Measurements from ENCODE around the gene SUSD1. TPM values are rescaled to one million over a fixed set of nuclear protein-coding genes. Genes with fewer than 3 reads are reported as not detected.

SUSD1 gene
- total and polyA plus RNA-seq, 9 of the 15 experiments (the other 6 are each of a cell fraction or from before 2014, with no cell fraction given), result 10.9 to 44.4 (median 36.1) TPM

DNA sequence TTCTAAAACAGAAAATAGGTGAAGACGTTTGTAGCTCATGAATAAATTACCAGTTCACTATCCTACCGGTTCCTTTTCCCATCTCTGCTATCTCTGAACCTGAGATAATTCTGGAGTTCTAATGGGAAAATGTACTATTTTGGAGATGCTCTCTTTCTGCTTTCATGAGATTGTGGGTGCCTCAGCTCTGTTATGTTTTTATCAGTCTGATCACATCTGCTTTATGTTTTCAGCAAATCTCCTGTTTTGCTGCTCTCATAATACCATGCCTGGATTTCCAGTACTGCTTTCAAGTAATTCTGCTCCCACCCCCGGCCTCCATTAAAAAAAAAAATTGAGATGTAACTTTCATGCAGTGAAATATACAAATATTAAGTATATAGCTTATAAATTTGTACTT is 9.1 kb upstream of the SUSD1 start:
- ChIA-PET POLR2A (interaction anchor here (0.6 to 1.7 kb wide), 2 partner anchors 11 to 100 kb away, joined by 5 to 9 read pairs; no protein-coding TSS in a partner anchor), CTCF (ENCODE audit: low intra/inter-chr PET ratio) (no interaction called here)
- DNase-seq (ENCODE audit: extremely low read depth in 1 of 4, low spot score in 3 of 4) (peak in 1 of 4 experiments; percentile 45), FAIRE-seq (no peak), ATAC-seq (no peak)
- no TSS peak for BruUV-seq (replicated peaks)
- Histone ChIP-seq H3K36me3 (ENCODE audit: control insufficient read depth, insufficient read depth, low read length) (no peaks in the 10 kb centered on the region; the same call in 2 of the 3 replicates), H3K27me3 (ENCODE audit: control insufficient read depth in 2 of 2, insufficient read depth in 2 of 2, low read length in 2 of 2) (no peaks in the 10 kb centered on the region), H3K79me2 (ENCODE audit: control insufficient read depth, insufficient read depth, low read length) (no peaks in the 10 kb centered on the region), H4K20me1 (replicated peaks; ENCODE audit: control insufficient read depth, insufficient read depth, low read length) (no peaks in the 10 kb centered on the region), H3K4me1 (replicated peaks in 1 of 2; ENCODE audit: control insufficient read depth in 2 of 2, insufficient read depth in 2 of 2, low read length in 2 of 2) (peaks cover 10 to 25% of the 10 kb centered on the region in 2 experiments; a peak in 4 of 5 replicates), H3K4me2 (ENCODE audit: insufficient read depth, low read length) (no peak overlapping the region), H2AFZ (ENCODE audit: low read depth, low read length) (no peak overlapping the region), H3K27ac (ENCODE audit: extremely low read depth, low read depth, low read length) (no peak overlapping the region), H3K4me3 (no peak overlapping the region), H3K9ac (ENCODE audit: insufficient read depth in 1 of 2, low read depth in 2 of 2, low read length in 2 of 2) (no peak overlapping the region), H3K9me1 (ENCODE audit: control insufficient read depth, insufficient read depth, low read length) (no peaks in the 10 kb centered on the region), H3K9me3 (replicated peaks; ENCODE audit: control insufficient read depth, insufficient read depth, low read depth, low read length) (no peaks in the 10 kb centered on the region)
- in situ Hi-C loops (cut with MboI) (no loop called here), intact Hi-C loops (cut with micrococcal nuclease) (loop anchor here (5.0 kb wide), 1 partner anchor 193 kb away; no protein-coding TSS in a partner anchor)
- TF ChIP-seq CREB1 (IDR thresholded peaks at IDR 0.05) (no peak), CREB1 (CRISPR knock-in tag; IDR thresholded peaks at IDR 0.05) (no peak), EP300 (IDR thresholded peaks at IDR 0.05; ENCODE audit: low read length) (peak; percentile 49), TAL1 (IDR thresholded peaks at IDR 0.05) (peak; percentile 67), SAP30 (IDR thresholded peaks at IDR 0.05; ENCODE audit: borderline replicate concordance, insufficient read depth, low read depth, low read length, poor library complexity, severe bottlenecking) (no peak), COPS2 (conservative IDR thresholded peaks at IDR 0.05) (no peak), MEF2A (IDR thresholded peaks at IDR 0.05; ENCODE audit: control insufficient read depth, low read depth, low read length) (0 out of 2 replicates have a peak, but pooled peaks have one; percentile 45), NBN (IDR thresholded peaks at IDR 0.05; ENCODE audit: low read depth) (no peak), KDM1A (IDR thresholded peaks at IDR 0.05) (0 out of 4 replicates have a peak, but pooled peaks of 1 of the 2 experiments have one; percentile 13), CBX2 (IDR thresholded peaks at IDR 0.05; ENCODE audit: insufficient read depth, low read length, poor library complexity, severe bottlenecking) (no peak), CBFA2T3 (IDR thresholded peaks at IDR 0.05) (peak; percentile 75), ARNT (IDR thresholded peaks at IDR 0.05) (no peak), TEAD4 (IDR thresholded peaks at IDR 0.05; ENCODE audit: low read length) (peak; percentile 71), TEAD4 (CRISPR knock-in tag; IDR thresholded peaks at IDR 0.05; ENCODE audit: borderline replicate concordance) (no peak), ARID1B (IDR thresholded peaks at IDR 0.05) (peak; percentile 74), PML (IDR thresholded peaks at IDR 0.05; ENCODE audit: low read length) (peak; percentile 49; the same call in 1 of the 2 replicates), CHD2 (IDR thresholded peaks at IDR 0.05; ENCODE audit: low read depth, low read length) (no peak), ATF7 (IDR thresholded peaks at IDR 0.05) (no peak), DPF2 (IDR thresholded peaks at IDR 0.05) (peak; percentile 52), PCBP1 (IDR thresholded peaks at IDR 0.05; ENCODE audit: low read depth, low read length, poor library complexity, severe bottlenecking) (no peak), DACH1 (IDR thresholded peaks at IDR 0.05; ENCODE audit: partially characterized antibody) (no peak), CBFA2T2 (conservative IDR thresholded peaks at IDR 0.05) (peak; percentile 45)
- 3% methylated on average over 3 of the region's 3 CpGs for WGBS (ENCODE audit: insufficient coverage, low coverage, missing lambda C conversion rate)

Measured in K562 (cell line).